GM12891 (cell line): Measurements from ENCODE around the gene C19orf38.

ENCODE experiments used
- DNase-seq: peaks from one replicate; pipeline ENCODE4 v3.0.0; 2011; ENCODE audit warnings: low spot score; ENCODE audit not compliant: insufficient read length
- FAIRE-seq: peaks from 2 replicates; lab custom pipeline; 2011; peaks lifted over from hg19 to GRCh38; lab: Jason Lieb, UNC
- PAX5 ChIP-seq: IDR thresholded peaks from 2 replicates; pipeline ENCODE4 v1.6.1; 2011; ENCODE audit warnings: low read length, moderate library complexity, mild to moderate bottlenecking; ENCODE audit not compliant: insufficient read depth, severe bottlenecking
- POLR2A ChIP-seq: IDR thresholded peaks from 2 replicates; pipeline ENCODE4 v1.6.1; 2011; ENCODE audit warnings: low read depth, low read length, control low read depth
- POLR2AphosphoS5 ChIP-seq: IDR thresholded peaks from 2 replicates; pipeline ENCODE4 v1.6.1; 2011; ENCODE audit warnings: low read depth, low read length, control low read depth
- POU2F2 ChIP-seq: IDR thresholded peaks from 2 replicates; pipeline ENCODE4 v1.6.1; 2011; ENCODE audit warnings: low read depth, mild to moderate bottlenecking, control low read depth, low read length, moderate library complexity
- SPI1 ChIP-seq: IDR thresholded peaks from 2 replicates; pipeline ENCODE4 v1.6.1; 2011; ENCODE audit warnings: low read depth, low read length, control low read depth
- TAF1 ChIP-seq: IDR thresholded peaks from 2 replicates; pipeline ENCODE4 v1.6.1; 2011; ENCODE audit warnings: low read depth, low read length, control low read depth

Gene C19orf38

DNA sequence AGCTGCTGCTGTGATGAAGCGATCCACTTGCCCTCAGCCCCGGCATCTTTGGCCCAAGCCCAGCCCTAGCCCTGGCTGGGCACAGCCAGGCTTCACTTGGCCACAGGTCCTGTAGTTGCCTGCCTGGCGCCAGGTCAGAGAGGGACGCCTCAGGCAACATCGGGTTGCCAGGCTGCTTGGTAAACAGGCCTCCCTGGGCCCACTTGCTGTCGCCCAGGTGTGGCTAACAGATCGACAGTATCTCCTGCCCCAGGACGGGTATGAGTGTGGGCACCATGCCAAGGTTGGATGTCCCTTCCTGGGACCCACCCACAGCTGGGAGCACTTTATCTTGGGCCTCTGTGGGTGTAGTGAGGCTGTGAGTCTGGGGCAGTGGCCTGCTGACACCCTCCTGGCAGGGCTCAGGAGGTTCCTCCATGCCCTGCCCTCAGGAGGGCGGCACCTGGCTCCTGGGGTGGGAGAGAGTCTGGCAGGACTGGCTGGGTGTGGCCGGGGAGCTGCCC is 51.0 kb downstream of the C19orf38 start:
- DNase-seq (no peak), FAIRE-seq (no peak)
- no peak for TF ChIP-seq PAX5
- TF ChIP-seq POLR2AphosphoS5 = no peak
- TF ChIP-seq SPI1 = no peak
- TF ChIP-seq TAF1 = no peak
- TF ChIP-seq POLR2A = no peak
- TF ChIP-seq POU2F2 = no peak

DNA sequence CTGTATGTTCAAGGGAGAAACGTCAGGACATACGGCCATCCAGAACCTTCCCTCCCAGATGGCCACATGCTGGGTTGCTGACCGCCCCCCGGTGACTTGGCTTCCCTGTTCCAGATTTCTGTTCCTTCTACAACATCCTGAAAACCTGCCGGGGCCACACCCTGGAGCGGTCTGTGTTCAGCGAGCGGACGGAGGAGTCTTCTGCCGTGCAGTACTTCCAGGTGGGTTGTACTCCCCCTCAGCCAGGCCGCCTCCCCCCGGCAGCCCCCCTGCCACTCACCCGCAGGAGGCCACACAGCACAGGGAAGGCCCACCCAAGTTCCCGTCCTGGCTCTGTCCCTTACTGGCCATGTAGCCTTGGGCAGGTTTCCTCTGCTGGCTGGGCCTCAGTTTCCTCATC is 59.7 kb downstream of the C19orf38 start:
- no peak for DNase-seq

DNA sequence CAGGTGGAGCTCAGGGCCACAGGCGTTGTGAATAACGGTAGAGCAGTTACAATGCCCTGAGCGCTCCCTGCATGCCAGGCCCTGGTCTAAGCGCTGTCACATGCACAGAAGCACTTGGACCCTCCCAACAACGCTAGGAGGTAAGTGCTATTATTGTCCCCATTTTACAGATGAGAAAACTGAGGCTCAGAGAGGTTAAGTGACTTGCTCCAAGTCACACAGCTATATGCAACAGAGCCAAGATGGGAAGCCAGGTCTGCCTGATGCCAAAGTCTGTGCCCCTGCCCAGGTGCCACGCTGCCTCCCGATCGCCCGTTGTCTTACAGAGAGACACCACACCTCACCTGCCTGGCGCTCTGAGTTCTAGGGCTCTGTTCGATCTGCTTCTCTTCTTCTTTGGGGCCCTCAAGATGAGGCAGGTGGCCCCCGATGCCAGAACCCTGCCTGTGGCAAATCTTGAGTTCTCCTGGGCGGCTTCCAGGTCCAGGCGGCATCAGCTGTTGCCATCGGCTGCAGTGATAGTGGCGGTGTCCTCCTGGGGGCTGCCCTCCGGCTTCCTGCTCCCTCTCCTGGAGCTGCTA is 60.3 kb downstream of the C19orf38 start:
- no peak for TF ChIP-seq POU2F2
- no peak for TF ChIP-seq PAX5
- no peak for TF ChIP-seq POLR2AphosphoS5
- no peak for TF ChIP-seq TAF1
- TF ChIP-seq POLR2A = no peak
- no peak for TF ChIP-seq SPI1
- DNase-seq (no peak), FAIRE-seq (no peak)

More for the DNA sequence above, 59.7 kb downstream of the C19orf38 start:
- TF ChIP-seq POU2F2 (no peak), POLR2AphosphoS5 (no peak), TAF1 (no peak), PAX5 (no peak), POLR2A (no peak), SPI1 (no peak)
- FAIRE-seq = no peak

DNA sequence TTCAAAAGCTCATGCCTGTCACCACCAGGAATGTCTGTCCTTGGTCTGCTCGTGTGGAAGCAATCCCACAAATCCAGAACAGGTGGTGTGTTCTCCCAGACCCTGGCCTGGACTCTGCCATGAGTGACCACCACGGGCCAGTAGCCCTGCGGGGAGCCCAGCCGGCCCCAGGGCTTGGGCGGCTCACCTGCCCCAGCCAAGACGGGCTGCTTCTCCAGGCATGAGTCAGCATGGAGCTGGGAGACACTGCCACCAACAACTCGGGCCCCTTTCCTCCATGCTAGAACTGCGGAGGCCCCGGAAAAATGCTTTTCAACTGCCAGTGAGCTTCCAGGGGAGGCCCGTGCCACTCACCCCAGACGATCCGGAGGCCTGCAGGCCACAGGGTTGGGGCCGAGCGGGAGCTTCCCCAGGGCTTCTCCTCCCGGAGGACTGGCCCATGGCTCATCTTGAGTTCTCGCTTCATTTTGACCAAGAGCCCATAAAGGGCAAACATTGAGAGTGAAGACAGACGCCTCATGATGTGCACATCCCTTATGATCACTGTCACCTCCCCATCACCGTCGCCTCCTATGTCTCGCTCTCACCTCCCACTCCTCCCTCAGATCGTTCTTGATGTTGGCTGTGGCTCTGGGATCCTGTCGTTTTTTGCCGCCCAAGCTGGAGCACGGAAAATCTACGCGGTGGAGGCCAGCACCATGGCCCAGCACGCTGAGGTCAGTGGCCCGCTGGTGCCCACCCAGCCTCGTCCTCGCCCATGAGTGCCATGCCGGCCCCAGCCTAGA is 63.6 kb downstream of the C19orf38 start:
- no peak for FAIRE-seq
- TF ChIP-seq PAX5 (no peak), TAF1 (no peak), POLR2A (no peak), POLR2AphosphoS5 (no peak), SPI1 (no peak), POU2F2 (no peak)
- no peak for DNase-seq

DNA sequence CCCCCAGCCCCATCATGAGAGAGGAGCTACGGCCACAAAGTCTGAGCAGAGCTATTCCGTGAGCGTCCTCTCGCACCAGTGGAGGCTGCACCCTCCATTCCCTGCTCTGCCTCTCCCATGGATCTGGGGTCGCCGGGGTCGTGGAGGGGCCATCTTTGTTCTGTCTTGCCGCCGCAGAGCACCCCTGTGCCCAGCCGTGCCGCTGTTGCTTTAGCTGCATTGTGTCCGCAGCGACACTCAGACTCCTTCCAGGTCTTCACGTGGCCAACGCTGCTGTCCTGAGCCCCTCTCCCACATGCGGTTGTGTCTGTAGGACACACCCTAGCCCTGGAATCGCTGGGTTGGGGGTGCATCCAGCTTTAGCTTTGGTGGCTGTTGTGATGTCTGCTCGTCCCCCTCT is 64.4 kb downstream of the C19orf38 start:
- no peak for FAIRE-seq
- no peak for TF ChIP-seq POU2F2
- TF ChIP-seq PAX5 = no peak
- no peak for TF ChIP-seq SPI1
- TF ChIP-seq POLR2A = no peak
- TF ChIP-seq TAF1 = no peak
- no peak for TF ChIP-seq POLR2AphosphoS5
- no peak for DNase-seq

DNA sequence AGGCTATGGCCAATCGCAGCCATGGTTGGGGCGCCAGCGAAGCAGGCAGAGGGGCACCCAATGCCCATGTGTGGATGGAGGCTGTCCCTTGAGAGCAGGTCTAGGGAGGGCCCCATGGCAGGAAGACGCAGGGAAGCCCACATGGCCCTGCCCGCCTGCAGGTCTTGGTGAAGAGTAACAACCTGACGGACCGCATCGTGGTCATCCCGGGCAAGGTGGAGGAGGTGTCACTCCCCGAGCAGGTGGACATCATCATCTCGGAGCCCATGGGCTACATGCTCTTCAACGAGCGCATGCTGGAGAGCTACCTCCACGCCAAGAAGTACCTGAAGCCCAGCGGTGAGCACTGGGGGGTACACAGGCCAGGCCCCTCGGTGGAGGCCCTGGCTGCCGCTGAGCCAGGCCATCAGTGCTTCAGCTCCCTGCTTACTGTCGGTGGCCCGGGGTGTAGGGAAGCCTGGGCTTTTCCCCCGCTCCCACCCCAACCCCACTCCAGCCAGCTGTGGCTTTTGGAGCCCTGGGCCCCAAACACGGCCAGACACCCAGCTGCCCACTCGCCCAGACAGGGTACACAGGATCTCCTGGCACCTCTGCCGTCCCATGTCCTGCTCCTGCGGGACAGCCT is 65.6 kb downstream of the C19orf38 start:
- DNase-seq (no peak), FAIRE-seq (no peak)
- TF ChIP-seq POU2F2 (no peak), SPI1 (no peak), POLR2A (no peak), TAF1 (no peak), PAX5 (no peak), POLR2AphosphoS5 (no peak)

DNA sequence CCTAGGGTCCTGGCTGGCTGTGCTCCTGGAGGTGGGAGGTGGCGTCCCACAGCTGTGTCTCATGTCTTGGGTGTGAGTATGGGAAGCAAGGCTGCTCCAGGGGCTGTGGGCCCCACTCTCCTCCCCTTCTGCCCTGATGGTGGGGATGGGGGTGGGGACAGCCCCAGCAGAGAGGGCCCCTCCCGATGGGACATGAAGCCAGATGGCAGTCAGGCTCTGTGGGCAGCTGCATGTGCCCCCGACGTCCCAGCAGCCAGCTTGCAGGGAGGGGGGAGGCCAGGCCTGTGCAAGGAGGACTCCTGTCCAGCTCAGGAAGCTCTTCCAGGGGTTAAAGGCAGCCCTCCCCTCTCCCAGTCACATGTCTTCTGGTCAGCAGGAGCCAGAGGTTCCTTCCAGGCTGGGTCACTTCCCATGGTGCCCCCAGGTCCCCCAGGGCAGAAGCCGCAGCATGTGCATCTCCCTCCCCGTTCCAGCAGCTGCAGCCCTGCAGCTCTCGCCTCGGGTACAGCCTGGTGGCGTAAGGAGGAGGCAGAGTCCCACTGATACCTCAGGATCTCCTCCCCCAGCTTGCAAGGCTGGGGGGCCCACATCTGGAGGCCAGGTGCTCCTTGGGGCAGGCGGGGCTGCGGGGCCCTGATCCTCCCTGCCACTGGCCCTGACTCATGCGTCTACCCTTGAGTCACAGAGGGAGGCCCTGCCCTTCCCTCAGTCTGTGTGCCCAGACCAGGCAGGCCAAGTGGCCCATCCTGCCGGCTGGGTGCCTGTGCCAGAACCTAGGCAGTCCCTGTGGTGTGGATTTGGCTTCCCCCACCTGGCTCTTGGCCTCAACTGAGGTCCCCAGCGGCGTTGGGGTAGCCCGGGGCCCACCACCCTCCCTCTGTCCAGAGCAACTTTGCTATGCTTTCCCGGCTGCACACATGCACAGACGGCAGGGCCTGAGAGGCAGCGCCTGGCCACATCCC is 67.2 kb downstream of the C19orf38 start:
- TF ChIP-seq POU2F2 (no peak), TAF1 (no peak), PAX5 (no peak), POLR2AphosphoS5 (no peak), SPI1 (no peak), POLR2A (no peak)
- DNase-seq = no peak
- FAIRE-seq = no peak

DNA sequence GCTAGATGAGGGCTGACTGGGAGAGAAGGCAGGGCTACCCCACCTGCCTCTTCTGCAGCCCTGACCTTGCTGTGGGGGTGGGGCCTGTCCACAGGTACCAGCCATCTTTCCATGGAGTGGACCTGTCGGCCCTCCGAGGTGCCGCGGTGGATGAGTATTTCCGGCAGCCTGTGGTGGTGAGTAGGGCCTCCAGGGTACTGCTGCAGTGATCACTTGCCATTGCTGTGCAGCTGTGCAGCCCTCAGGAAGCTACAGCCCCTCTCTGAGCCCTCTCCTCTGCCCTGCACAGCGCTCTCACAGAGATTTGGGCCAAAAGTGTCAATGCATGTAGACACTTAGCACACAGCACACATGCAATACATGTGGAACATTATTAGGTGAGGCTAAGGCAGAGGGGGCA is 68.4 kb downstream of the C19orf38 start:
- DNase-seq = no peak
- no peak for TF ChIP-seq TAF1
- no peak for TF ChIP-seq POLR2AphosphoS5
- FAIRE-seq = no peak

DNA sequence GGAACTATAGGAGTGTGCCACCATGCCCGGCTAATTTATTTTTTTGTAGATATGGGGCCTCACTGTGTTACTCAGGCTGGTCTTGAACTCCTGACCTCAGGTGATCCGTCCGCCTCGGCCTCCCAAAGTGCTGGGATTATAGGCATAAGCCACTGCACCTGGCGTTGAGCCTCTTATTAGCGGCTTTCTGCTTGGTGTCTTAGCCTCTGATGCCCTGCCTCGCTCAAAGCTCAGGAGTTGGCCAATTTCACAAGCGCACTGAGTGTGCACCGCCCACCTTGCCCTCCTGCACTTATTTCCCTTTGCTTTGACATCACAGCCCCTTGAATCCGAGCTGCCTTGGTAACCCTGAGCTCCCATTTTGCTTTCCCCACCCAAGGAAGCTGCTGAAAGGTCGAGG is 70.1 kb downstream of the C19orf38 start:
- TF ChIP-seq TAF1 (no peak), POU2F2 (no peak), POLR2AphosphoS5 (no peak), PAX5 (no peak), SPI1 (no peak), POLR2A (no peak)
- FAIRE-seq (no peak), DNase-seq (no peak)
